ENCODE measurements around the gene LENG9. TPM values are rescaled to one million over a fixed set of nuclear protein-coding genes. Genes with fewer than 3 reads are reported as not detected.

Gene LENG9
- total and polyA plus RNA-seq, 7 donors = 1.7 to 3.9 (median 3.3) TPM

GRCh38 chr19:54434112-54434872, 29.3 kb downstream of the LENG9 start:
- no peak overlapping the region for H3K4me3 ChIP-seq
- ATAC-seq (no peak), DNase-seq (no peak)
- peaks cover 0 to 18% (median 13%) of the 10 kb centered on the region in 3 donors for H3K27me3 ChIP-seq (ENCODE audit: insufficient read depth in 3 of 3, low read length in 2 of 3)
- H3K9me3 ChIP-seq = no peaks in the 10 kb centered on the region
- intact Hi-C loops (cut with DNase I) = no loop called here
- H3K4me1 ChIP-seq = no peaks in the 10 kb centered on the region
- WGBS, 3 donors = 49 to 57% (median 56%) methylated on average over 23 of the region's 23 CpGs
- no peaks in the 10 kb centered on the region for H3K36me3 ChIP-seq (ENCODE audit: insufficient read depth in 1 of 2, low read depth in 1 of 2)
- H3K27ac ChIP-seq = no peak overlapping the region
- TF ChIP-seq, protein P1, sequence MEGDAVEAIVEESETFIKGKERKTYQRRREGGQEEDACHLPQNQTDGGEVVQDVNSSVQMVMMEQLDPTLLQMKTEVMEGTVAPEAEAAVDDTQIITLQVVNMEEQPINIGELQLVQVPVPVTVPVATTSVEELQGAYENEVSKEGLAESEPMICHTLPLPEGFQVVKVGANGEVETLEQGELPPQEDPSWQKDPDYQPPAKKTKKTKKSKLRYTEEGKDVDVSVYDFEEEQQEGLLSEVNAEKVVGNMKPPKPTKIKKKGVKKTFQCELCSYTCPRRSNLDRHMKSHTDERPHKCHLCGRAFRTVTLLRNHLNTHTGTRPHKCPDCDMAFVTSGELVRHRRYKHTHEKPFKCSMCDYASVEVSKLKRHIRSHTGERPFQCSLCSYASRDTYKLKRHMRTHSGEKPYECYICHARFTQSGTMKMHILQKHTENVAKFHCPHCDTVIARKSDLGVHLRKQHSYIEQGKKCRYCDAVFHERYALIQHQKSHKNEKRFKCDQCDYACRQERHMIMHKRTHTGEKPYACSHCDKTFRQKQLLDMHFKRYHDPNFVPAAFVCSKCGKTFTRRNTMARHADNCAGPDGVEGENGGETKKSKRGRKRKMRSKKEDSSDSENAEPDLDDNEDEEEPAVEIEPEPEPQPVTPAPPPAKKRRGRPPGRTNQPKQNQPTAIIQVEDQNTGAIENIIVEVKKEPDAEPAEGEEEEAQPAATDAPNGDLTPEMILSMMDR (IDR thresholded peaks at IDR 0.05) = no peak

- intact Hi-C loops (cut with DNase I) = no loop called here
- Histone ChIP-seq H3K27me3 (ENCODE audit: insufficient read depth in 3 of 3, low read length in 2 of 3) (peaks cover 0 to 23% (median 16%) of the 10 kb centered on the region in 3 donors), H3K27ac (no peak overlapping the region), H3K36me3 (ENCODE audit: insufficient read depth in 1 of 2, low read depth in 1 of 2) (no peaks in the 10 kb centered on the region), H3K4me3 (no peak overlapping the region), H3K9me3 (no peaks in the 10 kb centered on the region), H3K4me1 (no peaks in the 10 kb centered on the region)
- DNase-seq (no peak), ATAC-seq (no peak)
- TF ChIP-seq, protein P1 (IDR thresholded peaks at IDR 0.05) = no peak
- WGBS, 3 donors = 78 to 95% (median 84%) methylated on average over 5 of the region's 5 CpGs
These were observed 29.9 kb downstream of the LENG9 start for GRCh38 chr19:54433697-54434096.

DNA sequence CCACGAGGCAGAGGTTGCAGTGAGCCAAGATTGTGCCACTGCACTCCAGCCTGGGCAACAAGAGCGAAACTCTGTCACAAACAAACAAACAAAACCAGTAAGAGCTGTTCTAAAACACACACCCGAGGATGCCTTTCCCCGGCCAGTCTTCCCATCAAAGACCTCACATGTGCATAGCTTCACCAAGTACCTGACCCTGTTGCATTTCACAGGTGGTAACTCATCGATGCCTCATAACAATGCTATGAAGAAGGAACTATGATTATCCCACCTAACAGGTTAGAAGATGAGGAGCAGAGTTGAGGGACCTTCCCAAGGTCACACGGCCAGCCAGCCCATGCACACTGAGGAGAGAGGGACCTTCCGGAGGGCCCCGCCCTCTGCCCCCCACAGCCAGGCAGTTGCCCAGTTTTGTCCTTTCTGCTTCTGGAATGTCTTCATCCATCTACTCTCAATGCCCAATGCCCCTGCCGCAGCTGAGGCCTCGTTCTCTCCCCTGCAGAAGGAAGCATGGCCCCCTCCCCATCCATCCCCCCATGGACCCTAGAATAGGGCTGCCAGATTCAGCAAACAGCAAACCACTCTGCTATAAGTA, 31.3 kb downstream of the LENG9 start:
- TF ChIP-seq, protein P1 (IDR thresholded peaks at IDR 0.05) = no peak
- Histone ChIP-seq H3K27ac (no peak overlapping the region), H3K4me1 (no peaks in the 10 kb centered on the region), H3K27me3 (ENCODE audit: insufficient read depth in 3 of 3, low read length in 2 of 3) (peaks cover 0 to 28% (median 16%) of the 10 kb centered on the region in 3 donors), H3K4me3 (no peak overlapping the region), H3K36me3 (ENCODE audit: insufficient read depth in 1 of 2, low read depth in 1 of 2) (no peaks in the 10 kb centered on the region), H3K9me3 (no peaks in the 10 kb centered on the region)
- DNase-seq (peak in 1 of 2 donors; percentile 28), ATAC-seq (no peak)
- intact Hi-C loops (cut with DNase I) = no loop called here
- WGBS, 3 donors = 65 to 69% (median 68%) methylated on average over 10 of the region's 10 CpGs

GRCh38 chr19:54431255-54431838, 32.2 kb downstream of the LENG9 start:
- DNase-seq = peak in 1 of 2 donors; percentile 19
- peak overlapping the region; percentile 44 for H3K4me3 ChIP-seq
- TF ChIP-seq, protein P1 (IDR thresholded peaks at IDR 0.05) = no peak
- WGBS, 3 donors = 34 to 38% (median 38%) methylated on average over 10 to 11 of the region's 11 CpGs
- peak in 1 of 4 donors; percentile 8 for ATAC-seq
- H3K9me3 ChIP-seq = no peaks in the 10 kb centered on the region
- no peaks in the 10 kb centered on the region for H3K36me3 ChIP-seq (ENCODE audit: insufficient read depth in 1 of 2, low read depth in 1 of 2)
- peaks cover 0 to 32% (median 20%) of the 10 kb centered on the region in 3 donors for H3K27me3 ChIP-seq (ENCODE audit: insufficient read depth in 3 of 3, low read length in 2 of 3)
- no peaks in the 10 kb centered on the region for H3K4me1 ChIP-seq
- intact Hi-C loops (cut with DNase I) = no loop called here
- no peak overlapping the region for H3K27ac ChIP-seq

Data from psoas muscle (tissue), 8 donors.